ENCODE measurements around the gene TKT.

TKT gene

GRCh38 chr3:53198256-53198977 lies 57.4 kb downstream of the TKT start:
- TF ChIP-seq CTCF (IDR thresholded peaks at IDR 0.05; ENCODE audit: low read depth, low read length, missing control alignments): peak; percentile 13
- no peak for DNase-seq (ENCODE audit: extremely low read depth, low read depth)
- H3K4me3 ChIP-seq (replicated peaks; ENCODE audit: low read depth, low read length): no peak overlapping the region

- DNase-seq (ENCODE audit: extremely low read depth, low read depth): peak; percentile 20
- H3K4me3 ChIP-seq (replicated peaks; ENCODE audit: low read depth, low read length): no peak overlapping the region
Measured at GRCh38 chr3:53196575-53197407, 59.0 kb downstream of the TKT start.

GRCh38 chr3:53195602-53196574 lies 59.9 kb downstream of the TKT start:
- no peak overlapping the region for H3K4me3 ChIP-seq (replicated peaks; ENCODE audit: low read depth, low read length)
- DNase-seq (ENCODE audit: extremely low read depth, low read depth): no peak
- TF ChIP-seq CTCF (IDR thresholded peaks at IDR 0.05; ENCODE audit: low read depth, low read length, missing control alignments): peak; percentile 99

More at GRCh38 chr3:53196575-53197407, 59.0 kb downstream of the TKT start:
- no peak for TF ChIP-seq CTCF (IDR thresholded peaks at IDR 0.05; ENCODE audit: low read depth, low read length, missing control alignments)

GRCh38 chr3:53195066-53195450 lies 60.8 kb downstream of the TKT start:
- TF ChIP-seq CTCF (IDR thresholded peaks at IDR 0.05; ENCODE audit: low read depth, low read length, missing control alignments): no peak
- no peak for DNase-seq (ENCODE audit: extremely low read depth, low read depth)
- H3K4me3 ChIP-seq (replicated peaks; ENCODE audit: low read depth, low read length): no peak overlapping the region

GRCh38 chr3:53194210-53195065 lies 61.4 kb downstream of the TKT start:
- H3K4me3 ChIP-seq (replicated peaks; ENCODE audit: low read depth, low read length): no peak overlapping the region
- peak; percentile 37 for DNase-seq (ENCODE audit: extremely low read depth, low read depth)
- no peak for TF ChIP-seq CTCF (IDR thresholded peaks at IDR 0.05; ENCODE audit: low read depth, low read length, missing control alignments)

Data from HFF-Myc (cell line).